Measurements from ENCODE around the gene SLC16A9.
A peak's percentile ranks its signal among the peaks of the same experiment; 100 is the strongest.

The SLC16A9 gene

GRCh38 chr10:59628965-59629364 lies 80.7 kb downstream of the SLC16A9 start:
- H3K4me3 ChIP-seq (ENCODE audit: low read depth, low read length), result no peak overlapping the region
- no peak for DNase-seq (ENCODE audit: low read depth)
- TF ChIP-seq CTCF (IDR thresholded peaks at IDR 0.05; ENCODE audit: control insufficient read depth, extremely low read depth, insufficient read depth), result no peak

- no peak for TF ChIP-seq CTCF (IDR thresholded peaks at IDR 0.05; ENCODE audit: control insufficient read depth, extremely low read depth, insufficient read depth)
- no peak for DNase-seq (ENCODE audit: low read depth)
- no peak overlapping the region for H3K4me3 ChIP-seq (ENCODE audit: low read depth, low read length)
These were observed 81.2 kb downstream of the SLC16A9 start for GRCh38 chr10:59628456-59628855.

GRCh38 chr10:59627366-59628018 lies 82.2 kb downstream of the SLC16A9 start:
- no peak for TF ChIP-seq CTCF (IDR thresholded peaks at IDR 0.05; ENCODE audit: control insufficient read depth, extremely low read depth, insufficient read depth)
- no peak for DNase-seq (ENCODE audit: low read depth)
- no peak overlapping the region for H3K4me3 ChIP-seq (ENCODE audit: low read depth, low read length)

- no peak for DNase-seq (ENCODE audit: low read depth)
- no peak overlapping the region for H3K4me3 ChIP-seq (ENCODE audit: low read depth, low read length)
- no peak for TF ChIP-seq CTCF (IDR thresholded peaks at IDR 0.05; ENCODE audit: control insufficient read depth, extremely low read depth, insufficient read depth)
These were observed 83.2 kb downstream of the SLC16A9 start for GRCh38 chr10:59626523-59626869.

- TF ChIP-seq CTCF (IDR thresholded peaks at IDR 0.05; ENCODE audit: control insufficient read depth, extremely low read depth, insufficient read depth), result peak; percentile 97
- DNase-seq (ENCODE audit: low read depth), result peak; percentile 37
- H3K4me3 ChIP-seq (ENCODE audit: low read depth, low read length), result no peak overlapping the region
These were observed 83.7 kb downstream of the SLC16A9 start for GRCh38 chr10:59625721-59626522.

- no peak for DNase-seq (ENCODE audit: low read depth)
- H3K4me3 ChIP-seq (ENCODE audit: low read depth, low read length), result no peak overlapping the region
- TF ChIP-seq CTCF (IDR thresholded peaks at IDR 0.05; ENCODE audit: control insufficient read depth, extremely low read depth, insufficient read depth), result no peak
These were observed 84.7 kb downstream of the SLC16A9 start for GRCh38 chr10:59624951-59625350.
